Left forelimb (tissue), 1 donor: ENCODE measurements around the gene GLI2.

Source experiments
- DNase-seq: peaks from one replicate; pipeline ENCODE4 v3.0.0-alpha.2; 2018; ENCODE audit warnings: low spot score

The GLI2 gene

DNA sequence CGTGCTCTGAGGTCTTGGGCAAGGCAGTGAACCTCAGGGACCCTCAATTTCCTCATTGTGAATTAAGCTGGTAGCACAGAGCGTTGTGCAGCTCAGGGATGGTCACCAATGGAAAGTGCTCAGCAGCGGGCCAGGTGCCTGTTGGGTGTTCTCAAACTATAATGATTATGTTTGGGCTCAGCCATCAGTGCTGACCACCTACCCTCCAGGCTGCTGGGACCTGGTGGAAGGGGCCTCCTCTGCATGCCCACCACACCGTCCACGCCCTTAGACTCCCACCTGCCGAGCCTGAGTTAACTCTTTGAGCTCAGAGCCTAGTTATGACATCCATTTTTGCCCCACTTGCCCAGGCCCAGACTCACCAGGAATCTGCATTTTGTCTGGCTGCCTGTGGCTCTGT lies 35.0 kb downstream of the GLI2 start:
- no peak for DNase-seq

DNA sequence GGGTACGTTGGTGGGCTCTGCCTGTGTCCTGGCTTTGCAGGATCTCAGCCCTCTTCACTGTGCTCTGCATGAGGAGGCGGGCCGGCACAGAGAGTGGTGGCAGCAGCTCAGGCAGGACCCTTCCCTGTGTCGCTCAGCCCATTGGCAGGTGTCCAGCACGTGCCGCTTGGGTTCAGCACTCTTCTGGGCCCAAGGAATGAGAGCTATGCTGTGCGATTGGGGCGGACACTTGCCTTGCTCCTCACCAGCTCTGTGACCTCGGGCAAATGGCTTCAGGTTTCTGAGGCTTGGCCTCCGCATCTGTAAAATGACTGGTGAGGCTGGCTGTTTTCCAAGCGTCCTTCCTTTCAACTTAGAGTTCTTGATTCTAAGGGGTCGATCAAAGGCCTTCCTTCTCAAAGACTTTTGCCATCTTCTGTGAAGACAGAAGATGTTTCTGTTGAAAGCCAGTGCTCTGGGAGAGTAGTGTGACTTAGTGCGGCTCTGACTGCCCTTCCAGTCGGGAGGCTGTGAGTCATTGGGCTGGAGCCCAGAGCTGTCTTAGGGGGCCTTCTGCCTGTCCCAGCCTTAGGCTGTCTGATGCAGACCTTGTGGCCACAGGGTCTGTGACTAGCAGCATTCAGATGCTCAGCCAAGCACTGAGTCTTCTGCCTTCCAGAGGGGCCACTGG lies 35.6 kb downstream of the GLI2 start:
- no peak for DNase-seq

DNA sequence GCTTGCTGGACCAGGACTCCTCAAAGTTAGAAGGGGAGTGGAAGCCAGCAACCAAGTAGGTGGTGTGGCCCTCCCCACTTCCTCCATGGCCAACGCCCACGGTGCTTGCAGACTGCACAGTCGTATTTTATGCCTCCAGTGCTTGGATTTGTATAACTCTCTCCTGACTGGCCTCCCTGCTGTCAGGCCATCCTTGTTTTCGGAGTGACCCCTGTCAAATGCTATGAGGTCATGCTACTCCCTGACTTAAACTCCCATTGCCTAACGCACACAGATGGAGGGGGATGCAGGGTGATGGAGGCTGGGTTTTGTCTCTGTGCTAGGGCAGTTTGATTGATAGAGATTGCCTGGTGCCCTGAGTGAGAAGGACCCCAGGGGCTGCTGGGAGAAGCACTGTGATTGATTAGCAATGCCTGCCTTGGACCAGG lies 36.1 kb downstream of the GLI2 start:
- DNase-seq: no peak

DNA sequence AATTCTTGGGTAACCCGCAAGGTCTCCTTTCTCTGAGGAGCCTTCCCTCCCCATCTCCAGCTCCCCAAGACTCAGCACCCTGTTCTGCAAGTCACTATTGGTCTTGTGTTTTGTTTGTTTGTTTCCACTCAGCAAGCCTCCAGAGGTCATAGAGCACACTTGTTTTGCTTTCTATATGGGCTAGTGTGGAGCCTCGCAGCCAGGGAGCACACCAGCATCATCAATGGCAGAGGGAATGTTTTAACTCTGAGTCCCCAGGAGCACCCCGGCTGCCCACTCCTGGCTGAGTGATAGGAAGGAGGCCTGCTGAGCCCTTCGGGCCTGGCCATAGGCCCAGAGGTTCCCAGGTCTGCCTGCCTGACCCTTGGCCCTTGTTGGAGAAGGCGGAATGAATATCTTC lies 36.6 kb downstream of the GLI2 start:
- no peak for DNase-seq

DNA sequence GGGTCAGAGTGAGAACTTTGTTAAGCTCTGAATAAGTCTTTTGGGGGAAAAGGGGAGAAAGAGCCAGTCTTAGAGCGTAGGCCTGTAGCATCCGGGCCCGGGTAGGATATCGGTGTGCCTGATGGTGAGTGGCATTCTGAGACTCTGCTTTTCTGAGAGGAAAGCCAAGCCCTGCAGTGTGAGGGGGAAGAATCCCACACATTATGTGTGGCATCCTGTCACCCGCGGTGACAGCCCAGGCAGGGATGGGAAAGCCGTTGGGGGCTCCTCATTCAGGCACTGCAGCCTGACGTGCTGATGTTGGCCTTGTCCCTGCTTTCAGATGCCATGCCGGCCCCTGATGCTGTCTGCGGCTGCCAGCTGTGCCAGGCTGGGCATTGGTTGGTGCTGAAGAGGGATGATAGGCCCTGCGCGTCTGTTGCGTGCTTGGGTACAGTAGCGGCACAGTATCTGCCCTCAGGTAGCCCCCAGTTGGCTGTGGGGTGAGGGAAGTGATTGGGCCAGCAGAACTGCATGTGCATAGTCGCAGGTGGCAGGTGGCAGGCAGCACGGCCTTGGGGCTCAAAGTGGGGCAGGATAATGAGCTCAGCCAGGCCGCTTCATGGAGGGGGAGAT lies 37.6 kb downstream of the GLI2 start:
- no peak for DNase-seq

DNA sequence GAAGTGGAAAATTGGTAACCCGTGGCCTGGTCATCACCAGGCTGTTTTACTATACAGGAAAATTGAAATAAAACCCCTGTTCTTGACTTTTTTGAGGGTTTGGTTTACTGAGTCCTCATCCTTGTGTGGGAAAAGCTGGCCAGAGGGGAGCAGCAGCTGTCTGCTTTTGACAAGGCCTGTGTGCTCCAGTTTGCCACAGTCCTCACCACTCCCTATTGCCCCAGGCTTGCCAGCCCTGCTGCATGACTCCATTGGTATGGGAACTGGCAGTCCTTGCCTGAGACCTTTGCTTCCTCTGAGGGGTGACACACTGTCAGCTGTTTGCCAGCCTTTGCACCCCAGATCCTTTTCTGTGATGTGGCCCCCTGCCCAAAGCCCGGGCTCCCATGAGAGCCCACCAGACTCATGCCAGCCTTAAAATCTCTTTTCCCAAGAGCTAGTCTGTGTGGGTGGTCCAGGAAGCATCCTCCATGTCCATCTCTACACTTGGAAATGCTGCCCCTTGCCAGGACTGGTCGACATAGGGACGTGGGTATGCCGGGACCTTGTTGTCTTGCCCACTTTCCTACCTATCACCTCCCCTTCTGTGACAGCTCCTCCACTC lies 39.0 kb downstream of the GLI2 start:
- no peak for DNase-seq

DNA sequence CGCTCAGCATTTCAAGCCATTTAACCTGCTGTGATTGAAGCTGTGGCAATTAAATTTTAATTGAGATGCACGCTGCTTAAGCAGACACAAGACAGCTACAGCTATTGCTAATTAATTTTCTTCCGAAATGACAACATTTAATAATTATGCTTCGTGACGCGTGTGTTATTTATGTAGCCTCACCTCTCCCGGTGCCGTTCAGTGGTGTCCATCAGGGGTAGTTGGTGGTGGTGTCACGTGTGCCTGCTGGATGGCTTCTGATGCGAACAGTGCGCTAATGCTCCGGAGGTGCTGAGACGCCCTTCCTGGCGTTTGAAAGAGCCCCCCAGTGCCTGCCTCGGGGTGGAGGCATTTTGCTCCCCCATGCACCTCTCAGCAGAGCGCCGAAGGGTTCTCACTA lies 39.5 kb downstream of the GLI2 start:
- DNase-seq: no peak

DNA sequence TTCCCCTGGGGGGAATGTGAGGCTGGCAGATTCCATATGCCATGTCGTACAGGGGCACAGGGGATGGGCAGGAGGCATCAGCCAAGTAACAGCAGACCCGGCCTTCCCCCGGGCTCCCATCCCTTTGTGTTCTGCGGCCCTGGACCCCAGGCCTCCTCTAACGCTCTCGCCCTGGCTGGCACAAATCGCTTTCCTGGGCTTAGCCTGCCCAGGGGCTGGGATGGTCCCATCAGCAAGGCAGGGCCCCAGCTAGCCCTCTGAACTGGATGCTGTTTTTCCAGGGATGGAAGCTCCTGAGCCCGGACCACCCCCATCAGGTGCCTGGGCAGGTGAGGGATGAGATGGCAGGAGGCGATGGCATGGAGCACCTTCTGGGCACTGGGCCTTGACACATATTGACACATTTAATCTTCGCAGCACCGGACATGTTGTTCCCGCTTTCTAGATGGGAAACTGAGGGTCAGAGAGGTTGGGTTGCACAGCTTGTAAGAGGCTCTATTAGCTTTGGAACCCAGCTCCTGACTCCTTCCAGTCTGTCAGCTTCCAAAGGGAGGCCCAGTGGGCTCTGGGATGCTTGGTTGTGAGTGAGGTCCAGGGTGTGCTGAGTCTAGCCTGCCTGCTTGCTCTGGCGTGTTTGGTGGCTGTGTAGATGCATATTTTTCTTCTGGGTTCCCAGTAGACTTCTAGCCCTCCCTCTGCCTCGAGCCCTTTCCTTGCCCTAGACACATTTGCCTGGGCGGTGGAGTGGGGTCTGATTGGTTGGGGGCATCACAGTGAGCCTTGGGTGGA lies 40.3 kb downstream of the GLI2 start:
- DNase-seq: no peak

DNA sequence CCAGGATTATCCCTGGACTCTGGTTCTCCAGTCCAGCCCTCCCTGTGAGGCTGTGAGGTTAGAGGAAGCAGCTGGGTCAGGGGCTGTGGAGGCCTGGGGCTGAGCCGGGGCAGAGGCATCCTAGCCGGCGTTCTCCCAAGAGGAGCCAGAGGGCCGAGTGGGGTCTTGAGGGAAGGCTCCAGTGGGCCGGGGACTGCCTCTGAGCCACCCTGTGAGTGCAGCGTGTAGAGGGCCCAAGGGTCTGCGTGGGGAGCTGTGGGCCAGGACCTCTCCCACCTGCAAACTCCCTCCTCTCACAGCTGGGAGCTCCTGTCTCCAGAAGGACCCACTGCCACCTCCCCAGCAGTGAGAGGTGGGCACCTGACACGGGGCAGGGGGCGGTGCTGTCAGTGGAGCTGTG lies 41.0 kb downstream of the GLI2 start:
- DNase-seq: no peak

DNA sequence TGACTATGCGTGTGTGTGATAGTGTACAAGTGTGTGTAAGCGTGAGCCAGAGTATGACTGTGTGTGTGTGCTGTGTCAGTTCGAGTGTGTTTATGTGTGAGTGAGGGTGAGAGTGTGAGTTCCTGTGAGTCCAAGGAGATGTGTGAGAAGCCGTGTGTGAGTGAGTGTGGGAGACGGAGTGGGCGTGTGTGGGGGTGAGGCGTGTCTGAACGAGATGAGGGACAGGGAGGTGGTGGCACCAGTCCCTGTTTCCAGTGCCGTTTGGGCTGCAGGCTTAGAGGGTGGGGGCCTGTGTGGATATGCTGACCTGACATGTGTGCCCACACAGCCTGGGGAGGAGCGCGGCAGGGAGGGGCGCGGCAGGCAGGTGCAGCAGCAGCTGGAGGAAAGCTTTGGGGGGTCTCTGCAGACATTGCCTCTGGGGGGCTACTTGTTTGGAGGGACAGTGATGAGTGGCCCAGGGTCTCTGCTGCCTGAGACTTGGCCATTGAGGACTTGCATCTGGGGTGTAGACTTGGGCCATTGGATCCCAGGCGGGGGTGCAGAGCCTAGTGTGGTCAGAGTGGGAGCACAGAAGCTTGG lies 41.6 kb downstream of the GLI2 start:
- no peak for DNase-seq

DNA sequence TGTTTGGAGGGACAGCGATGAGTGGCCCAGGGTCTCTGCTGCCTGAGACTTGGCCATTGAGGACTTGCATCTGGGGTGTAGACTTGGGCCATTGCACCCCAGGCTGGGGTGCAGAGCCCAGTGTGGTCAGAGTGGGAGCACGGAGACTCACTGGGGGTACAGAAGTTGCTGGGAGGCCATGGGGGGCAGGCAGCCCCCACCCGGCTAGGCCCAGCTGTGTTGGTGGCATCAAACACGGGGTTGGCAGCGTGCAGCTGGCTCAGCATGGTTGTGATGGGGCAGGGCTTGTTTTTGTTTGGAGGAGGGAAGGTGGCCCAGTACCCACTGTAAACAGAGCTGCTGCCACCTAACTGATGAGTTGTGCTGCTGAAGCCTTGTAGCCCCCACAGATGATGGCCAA lies 42.1 kb downstream of the GLI2 start:
- no peak for DNase-seq

DNA sequence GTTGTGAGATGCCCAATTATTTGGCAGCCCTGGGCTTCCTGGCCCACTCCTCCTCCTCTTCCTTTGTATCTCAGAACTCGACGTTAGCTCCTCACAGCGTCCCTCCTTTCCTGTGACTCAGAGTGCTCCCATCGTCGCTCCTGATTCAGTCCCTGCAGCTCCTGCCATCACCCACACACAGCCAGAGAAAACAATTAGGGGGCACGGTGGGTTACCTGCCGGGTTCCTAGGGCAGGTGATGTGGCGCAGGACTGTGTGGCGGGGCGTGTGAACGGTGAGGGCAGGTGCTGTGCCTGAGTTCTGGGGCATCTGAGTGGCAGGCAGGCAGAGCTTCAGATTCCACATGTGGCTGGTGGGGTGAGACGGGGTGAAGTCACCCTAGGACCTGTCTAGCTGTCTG lies 42.6 kb downstream of the GLI2 start:
- DNase-seq: no peak

DNA sequence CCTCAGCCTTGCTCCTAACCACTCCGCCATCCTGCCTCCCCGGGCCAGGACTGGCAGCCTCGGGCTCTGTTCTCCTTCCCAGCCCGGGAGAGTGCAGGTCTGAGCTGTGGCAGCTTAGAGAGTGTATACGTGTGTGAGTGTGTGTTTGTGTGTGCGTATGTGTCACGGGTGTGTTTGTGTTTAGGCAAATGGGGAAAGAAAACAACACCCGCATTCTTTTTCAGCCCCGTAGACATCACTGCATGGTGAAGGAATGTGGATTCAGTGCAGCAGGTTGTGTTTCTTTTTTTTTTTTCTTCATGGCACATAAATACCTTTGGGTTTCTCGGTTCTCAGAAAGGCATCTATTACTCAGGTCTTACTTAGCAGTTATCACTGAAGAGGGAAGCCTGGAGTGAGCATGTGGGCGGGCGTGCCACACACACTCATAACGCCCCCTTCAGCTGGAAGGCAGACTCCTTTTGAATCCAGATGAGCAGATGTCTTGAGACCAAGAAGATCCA lies 44.2 kb downstream of the GLI2 start:
- DNase-seq: no peak

DNA sequence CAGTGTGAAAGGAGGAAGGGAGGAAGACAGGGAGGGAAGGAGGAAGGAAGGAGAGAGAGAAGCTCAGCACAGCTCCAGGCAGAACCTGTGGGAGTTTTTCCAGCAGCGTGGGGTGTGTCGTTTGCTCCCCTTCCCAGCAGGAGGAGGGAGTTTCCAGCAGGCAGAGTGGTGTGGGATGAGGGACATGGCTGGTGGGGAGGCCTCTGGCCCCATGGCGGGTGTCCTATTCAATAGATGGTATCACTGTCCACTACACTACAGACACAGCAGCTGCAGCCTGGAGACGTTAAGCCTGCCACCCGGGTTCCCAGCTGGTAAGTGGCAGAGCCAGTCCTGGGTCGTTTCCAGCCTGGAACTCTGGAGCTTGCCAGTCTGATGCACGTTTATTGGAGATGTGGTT lies 44.7 kb downstream of the GLI2 start:
- no peak for DNase-seq

DNA sequence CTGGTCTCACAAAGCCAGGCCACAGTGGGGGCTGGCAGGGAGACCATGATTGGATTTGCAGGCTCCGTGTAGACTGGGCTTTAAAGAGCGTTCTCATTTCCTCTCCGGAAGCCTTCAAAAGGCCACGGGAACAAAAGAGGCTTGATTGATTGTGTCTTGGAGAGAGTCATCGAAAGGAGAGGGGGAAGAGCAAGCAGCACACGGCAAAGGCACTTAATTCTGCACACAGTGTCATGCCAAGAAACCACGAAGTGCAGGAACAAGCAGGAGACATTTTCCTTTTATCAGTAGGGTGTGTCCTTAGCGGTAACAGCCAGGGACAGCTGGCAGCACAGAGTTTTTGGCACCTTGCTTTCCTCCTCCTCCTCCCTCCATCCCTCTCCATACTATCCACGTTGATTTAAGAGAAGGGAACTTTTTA lies 47.7 kb downstream of the GLI2 start:
- DNase-seq: no peak

DNA sequence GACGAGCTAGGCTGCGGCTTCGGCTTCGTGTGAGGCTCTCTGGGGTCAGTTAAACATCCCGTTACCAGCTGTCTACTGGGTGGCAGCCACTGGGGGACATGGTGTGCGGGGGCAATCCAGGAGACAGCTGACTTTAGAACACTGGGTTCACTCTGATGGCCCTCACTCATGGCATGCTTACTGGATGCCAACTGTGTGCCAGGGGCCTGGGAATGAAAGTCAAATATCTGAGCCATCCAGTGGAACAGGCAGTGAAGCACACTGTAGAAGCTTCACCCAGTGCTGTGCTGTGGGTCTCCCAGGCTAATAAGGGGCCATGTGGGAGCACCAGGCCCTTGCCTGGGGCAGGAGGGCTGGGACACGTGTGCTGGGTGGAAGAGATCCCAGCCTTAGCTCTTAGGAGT lies 48.3 kb downstream of the GLI2 start:
- no peak for DNase-seq
